Stimulated activated CD8-positive, alpha-beta memory T cell treated with anti-CD3 and anti-CD28 coated beads, Interleukin-4, amount 100 ng/mL, for 4 hours (primary cell): Measurements from ENCODE around the gene CYP3A7.
"Not testable (repeated sequence)": the region's sequence is repeated elsewhere in the genome, so short reads cannot be mapped to it uniquely, and the experiment has no call there.

ENCODE experiments used
- DNase-seq, 2 donors: peaks; one replicate each; pipeline ENCODE4 v3.0.0-alpha.2; 2020; ENCODE audit warnings: low read depth in 2 of 2, low spot score in 1 of 2

Gene CYP3A7

GRCh38 chr7:99674995-99675742, 59.8 kb downstream of the CYP3A7 start:
- DNase-seq = no peak

GRCh38 chr7:99672573-99672972, 62.4 kb downstream of the CYP3A7 start:
- DNase-seq = no peak

- DNase-seq = no peak
Measured at GRCh38 chr7:99669782-99670181, 65.2 kb downstream of the CYP3A7 start.

- no peak for DNase-seq
Measured at GRCh38 chr7:99668541-99668940, 66.5 kb downstream of the CYP3A7 start.

- DNase-seq = no peak
Measured at GRCh38 chr7:99667179-99667578, 67.8 kb downstream of the CYP3A7 start.

- DNase-seq = no peak
Measured at GRCh38 chr7:99666013-99666395, 69.0 kb downstream of the CYP3A7 start.

- DNase-seq = no peak
Measured at GRCh38 chr7:99665312-99666012, 69.5 kb downstream of the CYP3A7 start.

GRCh38 chr7:99657879-99658278, 77.1 kb downstream of the CYP3A7 start:
- DNase-seq = not testable (repeated sequence)
